HG03571 (cell line): ENCODE results near the gene OTX1.
"Not testable (repeated sequence)": the region's sequence is repeated elsewhere in the genome, so short reads cannot be mapped to it uniquely, and the experiment has no call there.

Source experiments
- ATAC-seq: cut with Tn5 transposase; IDR thresholded peaks from one replicate; pipeline ENCODE4 v1.9.1; 2021; ENCODE audit not compliant: unreplicated experiment

Gene OTX1

GRCh38 chr2:63058144-63058920 lies 7.7 kb downstream of the OTX1 start:
- ATAC-seq: no peak

DNA sequence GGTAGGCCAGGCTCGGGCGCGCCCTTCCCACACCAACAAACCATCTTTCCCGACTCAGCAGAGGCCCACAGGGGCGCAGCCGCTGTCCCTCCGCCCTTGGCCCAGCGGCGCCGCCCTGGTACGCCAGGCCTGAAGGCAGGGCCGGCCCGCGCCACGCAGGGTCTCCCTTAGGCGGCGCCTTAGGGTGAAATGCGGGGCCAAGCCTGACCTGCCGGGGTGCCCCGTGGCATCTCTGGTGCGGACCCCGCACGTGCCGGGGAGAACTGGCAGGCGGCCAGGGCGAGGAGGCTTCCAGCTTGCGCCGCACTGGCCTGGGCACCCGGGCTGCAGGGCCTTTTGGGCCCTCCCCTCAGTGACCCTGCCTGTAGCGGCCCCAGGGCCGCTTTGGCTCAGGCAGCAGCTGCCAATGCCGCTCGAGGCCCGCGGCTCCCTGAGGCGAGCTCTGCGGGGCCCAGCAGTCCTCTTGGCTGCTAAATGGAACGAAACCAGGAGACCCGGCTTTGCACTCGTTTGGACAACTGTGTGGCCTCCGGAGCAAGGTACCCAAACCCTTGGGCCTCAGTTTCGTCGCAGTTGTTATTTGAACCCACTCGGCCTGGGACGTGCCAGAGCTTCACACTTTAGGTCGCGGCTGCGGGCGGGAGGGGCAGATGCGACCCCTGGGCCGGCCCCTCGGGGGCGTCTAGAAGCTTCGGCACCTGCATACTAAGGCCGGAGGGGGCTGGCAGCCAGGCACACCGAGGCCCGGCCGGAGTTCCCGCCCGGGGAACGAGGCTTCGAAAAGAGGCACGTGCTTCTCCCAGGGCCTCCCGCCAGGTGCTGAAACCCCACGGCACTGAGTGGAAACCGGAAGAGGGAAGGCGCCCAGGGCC lies 8.5 kb downstream of the OTX1 start:
- ATAC-seq: no peak

DNA sequence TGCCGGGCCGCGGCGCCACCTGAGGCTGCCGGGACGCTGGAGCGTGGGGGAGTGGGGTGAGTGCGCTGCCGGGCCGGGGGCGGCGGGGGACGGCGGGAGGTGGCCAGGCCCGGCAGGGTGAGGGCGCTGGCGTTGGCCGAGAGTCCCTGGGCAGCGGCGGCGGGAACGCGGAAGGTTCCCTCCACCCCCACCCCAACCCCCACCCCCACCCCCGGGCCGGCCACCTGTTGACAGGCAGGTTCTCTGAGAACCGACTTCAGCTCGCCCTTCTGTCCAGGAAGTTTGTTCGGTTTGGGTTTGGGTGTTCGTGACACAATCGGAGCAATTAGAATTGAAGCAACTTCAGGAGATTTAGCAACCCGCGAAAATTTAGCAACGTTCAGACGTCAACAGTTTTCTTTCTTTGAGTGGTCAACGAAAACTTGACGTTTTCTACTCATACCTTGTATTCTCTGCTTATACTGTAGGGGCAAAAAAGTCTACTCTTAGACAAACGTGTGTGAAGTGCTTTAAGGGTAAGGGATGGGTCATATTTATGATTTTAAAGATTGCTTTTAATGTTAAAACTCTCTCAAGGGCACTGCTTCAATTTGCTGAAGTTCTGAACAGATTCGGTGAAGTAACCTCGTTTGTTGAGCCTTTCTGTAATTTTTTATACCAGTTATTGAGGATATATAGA lies 9.3 kb downstream of the OTX1 start:
- ATAC-seq: no peak

DNA sequence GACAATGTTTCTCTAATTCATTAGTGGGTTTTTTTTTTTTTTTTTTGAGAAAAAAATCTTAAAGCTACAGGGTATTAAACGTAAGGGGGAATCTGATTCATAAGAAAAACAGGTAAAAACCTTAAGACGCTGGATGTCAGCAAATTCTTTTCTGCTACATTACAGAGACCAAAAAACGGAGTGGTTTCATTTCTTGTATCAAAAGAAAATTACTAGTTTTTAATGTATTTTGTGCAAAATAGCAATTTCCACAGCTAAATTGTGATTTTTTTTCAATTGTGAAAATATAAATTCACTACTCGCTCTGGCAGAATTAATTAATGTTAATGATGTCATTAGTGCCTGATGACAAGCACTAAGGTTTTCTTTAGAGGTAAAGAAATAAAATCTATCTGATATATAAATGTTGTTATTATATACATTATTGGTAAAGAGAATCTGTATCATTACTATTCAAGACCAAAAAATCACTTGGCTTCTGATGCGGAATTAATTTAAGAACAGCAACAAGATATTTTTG lies 9.9 kb downstream of the OTX1 start:
- no peak for ATAC-seq

DNA sequence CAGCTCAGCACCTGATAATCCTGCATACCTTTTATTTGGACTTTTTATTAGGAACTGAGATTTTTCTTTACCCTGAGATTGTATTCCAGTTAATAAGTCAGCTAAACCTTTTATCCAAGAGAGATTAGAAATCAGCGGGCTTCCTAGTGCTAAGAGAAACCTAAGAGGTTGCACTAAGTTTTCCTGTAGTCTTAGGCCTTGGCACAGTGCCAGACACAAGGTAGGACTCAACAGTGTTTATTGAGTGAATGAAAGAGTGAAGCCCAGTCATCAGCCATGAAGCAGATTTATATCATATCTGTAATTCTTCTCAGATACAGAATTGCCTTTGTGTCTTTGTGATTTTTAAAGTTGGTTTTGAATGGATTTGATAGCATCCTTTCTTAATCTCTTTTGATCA lies 13.6 kb downstream of the OTX1 start:
- no peak for ATAC-seq

DNA sequence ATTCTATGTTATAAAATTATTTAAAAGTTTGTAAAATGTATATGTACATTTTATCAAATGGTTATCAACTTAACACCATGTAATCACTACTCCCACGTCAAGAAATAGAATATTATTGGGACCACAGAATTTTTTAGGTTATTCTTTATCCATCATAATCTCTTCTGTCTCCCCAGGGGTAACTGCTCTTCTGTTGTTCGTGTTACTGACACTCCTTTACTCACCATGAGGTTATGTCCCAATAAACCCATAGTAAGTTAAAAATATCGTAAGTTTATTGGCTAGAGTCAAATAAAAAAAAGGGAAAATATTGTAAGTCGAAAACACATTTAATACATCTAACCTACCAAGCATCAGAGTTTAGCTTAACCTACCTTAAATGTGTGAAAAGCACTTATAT lies 14.0 kb downstream of the OTX1 start:
- ATAC-seq: no peak

GRCh38 chr2:63066265-63066664 lies 15.6 kb downstream of the OTX1 start:
- no peak for ATAC-seq

DNA sequence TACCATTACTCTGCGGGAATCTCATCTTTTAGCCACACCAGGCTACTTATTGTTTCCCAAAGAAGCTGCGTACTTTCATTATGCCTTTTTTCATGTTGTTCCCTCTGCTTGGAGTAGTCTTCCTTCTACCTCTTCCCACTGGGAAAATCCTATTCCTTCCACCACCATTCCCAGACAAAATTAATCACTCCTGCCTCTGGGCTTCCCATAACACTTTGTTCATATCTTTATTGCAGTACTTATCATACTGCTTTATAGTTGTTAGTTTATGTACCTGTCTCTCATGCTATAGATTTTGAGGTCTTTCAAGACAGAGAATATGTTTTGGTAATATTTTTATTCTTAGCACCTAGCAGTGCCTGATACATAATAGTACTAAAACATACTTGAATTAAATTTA lies 16.2 kb downstream of the OTX1 start:
- no peak for ATAC-seq

DNA sequence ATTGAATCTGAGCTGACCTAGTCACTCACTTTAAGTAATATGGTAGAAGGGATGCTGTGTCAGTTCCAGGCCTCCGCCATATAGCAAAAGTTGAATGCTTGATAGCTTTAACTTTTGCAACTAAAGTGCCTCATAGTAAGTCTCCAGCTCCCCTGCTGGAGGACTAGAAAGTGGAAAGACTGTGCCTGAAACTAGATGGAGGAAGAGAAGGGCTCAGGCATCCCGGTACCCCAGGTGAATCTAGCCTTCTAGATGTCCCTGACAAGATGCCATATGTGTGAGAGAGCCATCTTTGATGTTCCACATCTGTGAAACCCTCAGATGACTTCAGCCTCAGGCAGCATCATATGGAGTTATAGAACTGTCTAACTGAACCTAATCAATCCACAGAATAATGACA lies 21.0 kb downstream of the OTX1 start:
- ATAC-seq: no peak

DNA sequence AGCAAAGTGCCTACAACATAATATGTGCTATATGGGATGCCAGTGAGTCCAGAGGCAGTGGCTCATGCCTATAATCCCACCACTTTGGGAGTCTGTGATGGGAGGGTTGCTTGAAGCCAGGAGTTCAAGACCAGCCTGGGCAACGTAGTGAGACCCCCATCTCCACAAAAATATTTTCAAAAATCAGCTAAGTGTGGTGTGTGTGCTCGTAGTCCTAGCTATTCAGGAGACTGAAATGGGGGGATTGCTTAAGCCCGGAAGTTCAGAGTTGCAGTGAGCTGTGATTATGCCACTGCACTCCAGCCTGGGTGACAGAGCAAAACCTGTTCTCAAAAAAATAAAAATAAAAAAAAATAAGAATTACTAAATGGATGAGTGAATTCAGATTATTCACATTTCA lies 23.4 kb downstream of the OTX1 start:
- ATAC-seq: no peak

DNA sequence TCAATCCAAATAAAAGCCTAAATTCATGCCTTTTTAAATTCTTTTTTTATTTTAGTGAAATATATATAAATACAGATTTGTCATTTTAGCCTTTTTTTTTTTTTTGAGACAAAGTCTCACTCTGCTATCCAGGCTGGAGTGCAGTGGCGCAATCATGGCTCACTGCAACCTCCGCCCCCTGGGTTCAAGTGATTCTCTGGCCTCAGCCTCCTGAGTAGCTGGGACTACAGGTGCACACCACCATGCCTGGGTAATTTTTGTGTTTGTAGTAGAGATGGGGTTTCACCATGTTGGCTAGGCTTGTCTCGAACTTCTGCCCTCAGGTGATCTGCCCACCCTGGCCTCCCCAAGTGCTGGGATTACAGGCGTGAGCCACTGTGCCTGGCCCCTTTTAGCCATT lies 23.8 kb downstream of the OTX1 start:
- ATAC-seq: not testable (repeated sequence)

DNA sequence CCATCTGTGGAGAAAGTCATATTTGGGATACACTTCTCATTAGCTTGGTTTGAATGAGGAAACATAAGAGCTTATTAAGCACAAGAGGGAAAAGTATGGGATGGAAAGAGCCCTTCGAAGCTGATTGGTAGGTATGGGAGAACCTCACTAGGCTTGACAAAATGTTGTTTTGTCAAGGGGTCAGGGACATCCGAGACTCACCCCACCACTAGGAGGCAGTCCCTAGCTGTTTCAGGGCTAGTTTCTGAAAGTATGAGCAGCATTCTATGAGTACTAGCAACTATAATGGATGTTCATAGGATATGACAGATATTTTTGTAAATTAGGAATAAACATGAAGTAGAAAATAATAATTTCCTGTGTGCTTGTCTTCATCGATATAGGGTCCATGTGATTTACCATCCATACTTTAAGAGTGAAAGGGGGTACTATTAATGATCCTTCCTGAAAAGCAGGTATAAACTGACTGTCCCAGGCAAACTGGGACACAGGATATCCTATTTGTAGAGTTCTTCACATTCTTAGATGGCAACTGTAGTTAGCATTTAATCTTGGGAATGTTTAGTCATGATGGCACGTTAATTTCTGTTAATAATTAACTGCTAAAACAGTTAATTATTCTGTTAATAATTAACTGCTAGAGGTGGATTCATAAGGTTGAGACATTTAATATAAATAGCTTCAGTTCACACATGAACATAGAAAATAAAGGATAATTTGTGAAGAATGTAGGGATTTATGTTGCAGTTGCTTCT lies 28.4 kb downstream of the OTX1 start:
- ATAC-seq: no peak

DNA sequence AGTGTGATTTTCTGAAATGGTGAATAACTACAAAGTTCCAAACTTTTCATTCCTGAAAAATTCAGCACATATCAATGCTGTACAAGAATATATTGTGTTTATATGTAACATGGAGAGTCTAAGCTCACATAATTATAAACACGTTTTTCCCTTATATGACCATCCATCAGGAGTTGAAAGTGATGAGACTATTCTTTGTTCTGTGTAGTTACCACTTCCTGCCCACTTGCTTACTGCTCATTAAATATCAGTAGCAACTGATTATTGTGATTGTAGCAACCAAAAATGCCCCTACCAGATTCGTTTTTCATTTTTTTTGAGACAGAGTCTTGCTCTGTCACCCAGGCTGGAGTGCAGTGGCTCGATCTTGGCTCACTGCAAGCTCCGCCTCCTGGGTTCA lies 30.8 kb downstream of the OTX1 start:
- no peak for ATAC-seq

DNA sequence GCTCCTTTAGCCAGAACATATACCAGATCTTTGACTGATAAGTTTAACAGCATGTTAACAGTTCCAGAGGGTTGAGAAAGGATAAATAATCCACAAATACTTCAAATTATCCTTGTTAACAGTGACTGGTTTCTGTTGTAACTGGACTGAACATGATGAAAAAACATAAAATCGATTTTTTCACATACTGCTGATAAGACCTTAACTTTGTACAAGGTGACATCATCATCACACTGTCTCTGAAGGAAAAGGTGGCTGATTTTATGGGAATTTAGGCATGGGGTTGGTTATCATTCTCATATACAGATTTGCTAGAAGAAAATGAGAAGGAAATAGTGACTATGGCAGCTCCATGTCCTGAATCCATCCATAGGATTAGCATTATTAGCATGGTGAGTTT lies 36.1 kb downstream of the OTX1 start:
- ATAC-seq: no peak

- ATAC-seq: no peak
Measured at GRCh38 chr2:63092401-63092800, 41.8 kb downstream of the OTX1 start.

DNA sequence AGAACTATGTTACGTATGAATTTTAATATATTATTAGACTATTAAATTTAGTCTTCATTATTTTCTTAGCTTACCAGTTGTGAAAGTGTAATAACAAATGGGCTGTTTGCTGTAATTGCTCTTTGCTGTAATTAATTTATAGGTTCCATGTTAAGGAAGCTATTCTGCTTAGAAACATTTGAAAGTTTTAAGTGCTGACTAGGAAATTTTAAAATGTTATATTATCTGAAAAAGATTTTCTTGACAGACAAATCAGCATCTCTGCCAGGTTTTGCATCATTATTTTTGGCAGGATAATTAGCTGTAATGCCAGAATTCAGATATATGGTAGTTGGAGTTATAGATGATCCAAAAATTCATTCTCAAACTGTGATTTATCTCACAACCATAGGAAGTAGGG lies 42.2 kb downstream of the OTX1 start:
- no peak for ATAC-seq

DNA sequence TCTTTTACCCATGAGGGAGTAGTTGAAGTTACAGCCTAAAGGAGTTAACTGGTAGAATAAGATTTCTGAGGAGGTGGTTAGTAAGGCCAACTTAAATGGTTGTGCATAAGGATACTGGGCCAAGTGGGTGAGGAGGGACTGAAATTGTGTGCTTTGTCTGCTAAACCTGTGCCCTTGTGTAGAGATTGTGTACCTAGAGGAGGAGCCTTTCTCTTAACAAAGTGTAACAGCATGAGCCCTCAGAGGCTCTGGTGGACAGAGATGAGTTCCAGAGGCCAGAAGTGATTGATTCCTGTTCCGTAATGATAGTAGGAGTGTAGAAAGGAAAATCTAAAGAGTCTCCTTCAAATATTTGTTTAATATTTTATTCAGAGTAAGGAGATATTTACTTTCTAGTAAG lies 42.9 kb downstream of the OTX1 start:
- no peak for ATAC-seq

- no peak for ATAC-seq
Measured at GRCh38 chr2:63096491-63096890, 45.9 kb downstream of the OTX1 start.

- no peak for ATAC-seq
Measured at GRCh38 chr2:63099032-63099431, 48.4 kb downstream of the OTX1 start.

DNA sequence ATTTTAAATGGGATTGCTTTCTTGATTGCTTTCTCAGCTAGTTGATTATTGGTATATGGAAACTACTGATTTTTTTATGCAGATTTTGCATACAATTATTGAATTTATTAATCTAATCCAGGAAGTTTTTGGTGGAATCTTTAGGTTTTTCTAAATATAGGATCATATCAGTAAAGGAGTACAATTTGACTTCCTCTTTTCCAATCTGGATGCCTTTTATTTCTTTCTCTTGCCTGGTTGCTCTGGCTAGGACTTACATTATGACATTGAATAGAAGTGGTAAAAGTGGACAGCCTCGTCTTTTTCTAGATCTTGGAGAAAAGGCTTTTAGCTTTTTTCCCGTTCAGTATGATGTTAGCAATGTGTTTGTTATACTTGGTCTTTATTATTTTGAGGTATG lies 51.3 kb downstream of the OTX1 start:
- ATAC-seq: no peak

GRCh38 chr2:63104482-63104881 lies 53.9 kb downstream of the OTX1 start:
- ATAC-seq: no peak
